HL-60 (cell line): Measurements from ENCODE around the gene TARS1.

Experiments used
- DNase-seq, 2 experiments: peaks; one replicate each; pipeline ENCODE4 v3.0.0-alpha.2; 2010 to 2020; ENCODE audit warnings: low read depth in 1 of 2, low spot score in 1 of 2
- H3K27ac ChIP-seq: fragments of 250-450 bp; sonication (Bioruptor Pico); replicated peaks from 2 replicates; pipeline ENCODE4 v1.5.1; 2020; ENCODE audit warnings: mild to moderate bottlenecking, moderate library complexity
- H3K27me3 ChIP-seq: fragments of 250-450 bp; sonication (Bioruptor Pico); 2 replicates; pipeline ENCODE4 v1.5.1; 2021; ENCODE audit warnings: mild to moderate bottlenecking, moderate library complexity; ENCODE audit not compliant: insufficient read depth, poor library complexity, severe bottlenecking
- H3K4me3 ChIP-seq: replicated peaks from 2 replicates; pipeline ENCODE4 v1.5.1; 2011; ENCODE audit warnings: mild to moderate bottlenecking, control low read depth, low read length; ENCODE audit not compliant: insufficient read depth
- GABPA ChIP-seq: IDR thresholded peaks from 2 replicates; pipeline ENCODE4 v1.6.1; 2012; ENCODE audit warnings: low read depth
- POLR2AphosphoS5 ChIP-seq: IDR thresholded peaks from 2 replicates; pipeline ENCODE4 v1.6.1; 2012; ENCODE audit warnings: low read depth
- SPI1 ChIP-seq: IDR thresholded peaks from 2 replicates; pipeline ENCODE4 v1.6.1; 2012; ENCODE audit warnings: low read depth, mild to moderate bottlenecking, borderline replicate concordance
- TF ChIP-seq, protein P1 (sequence below): IDR thresholded peaks from one replicate; pipeline ENCODE4 v1.5.1; 2011; ENCODE audit warnings: low read length, control low read depth, inconsistent platforms; ENCODE audit not compliant: insufficient read depth
- TF ChIP-seq, protein P2 (sequence below): IDR thresholded peaks from 2 replicates; pipeline ENCODE4 v1.6.1; 2012; ENCODE audit warnings: low read depth; ENCODE audit not compliant: insufficient replicate concordance

The TARS1 gene

DNA sequence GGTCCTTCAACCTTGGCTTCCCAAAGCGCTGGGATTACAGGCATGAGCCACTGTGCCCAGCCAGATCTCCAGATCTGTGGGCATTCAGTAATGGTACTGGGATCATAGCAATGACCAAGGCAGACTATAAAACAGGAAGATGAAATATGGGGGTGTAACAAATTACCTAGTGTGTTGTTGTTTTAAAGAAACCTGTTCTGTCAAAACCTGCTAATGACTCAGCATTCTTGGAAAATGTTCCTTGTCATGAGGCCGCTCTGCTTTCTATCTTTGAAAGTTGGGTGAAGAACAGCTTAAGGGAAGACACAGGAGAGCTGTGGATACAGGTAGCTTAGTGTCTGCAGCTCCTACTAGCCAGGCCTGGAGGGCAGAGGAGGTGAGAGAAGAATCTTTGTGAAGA lies 19.4 kb downstream of the TARS1 start:
- H3K4me3 ChIP-seq = no peak overlapping the region
- TF ChIP-seq, protein P1, sequence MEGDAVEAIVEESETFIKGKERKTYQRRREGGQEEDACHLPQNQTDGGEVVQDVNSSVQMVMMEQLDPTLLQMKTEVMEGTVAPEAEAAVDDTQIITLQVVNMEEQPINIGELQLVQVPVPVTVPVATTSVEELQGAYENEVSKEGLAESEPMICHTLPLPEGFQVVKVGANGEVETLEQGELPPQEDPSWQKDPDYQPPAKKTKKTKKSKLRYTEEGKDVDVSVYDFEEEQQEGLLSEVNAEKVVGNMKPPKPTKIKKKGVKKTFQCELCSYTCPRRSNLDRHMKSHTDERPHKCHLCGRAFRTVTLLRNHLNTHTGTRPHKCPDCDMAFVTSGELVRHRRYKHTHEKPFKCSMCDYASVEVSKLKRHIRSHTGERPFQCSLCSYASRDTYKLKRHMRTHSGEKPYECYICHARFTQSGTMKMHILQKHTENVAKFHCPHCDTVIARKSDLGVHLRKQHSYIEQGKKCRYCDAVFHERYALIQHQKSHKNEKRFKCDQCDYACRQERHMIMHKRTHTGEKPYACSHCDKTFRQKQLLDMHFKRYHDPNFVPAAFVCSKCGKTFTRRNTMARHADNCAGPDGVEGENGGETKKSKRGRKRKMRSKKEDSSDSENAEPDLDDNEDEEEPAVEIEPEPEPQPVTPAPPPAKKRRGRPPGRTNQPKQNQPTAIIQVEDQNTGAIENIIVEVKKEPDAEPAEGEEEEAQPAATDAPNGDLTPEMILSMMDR = no peak
- TF ChIP-seq SPI1 (no peak), GABPA (no peak), POLR2AphosphoS5 (no peak)
- TF ChIP-seq, protein P2, sequence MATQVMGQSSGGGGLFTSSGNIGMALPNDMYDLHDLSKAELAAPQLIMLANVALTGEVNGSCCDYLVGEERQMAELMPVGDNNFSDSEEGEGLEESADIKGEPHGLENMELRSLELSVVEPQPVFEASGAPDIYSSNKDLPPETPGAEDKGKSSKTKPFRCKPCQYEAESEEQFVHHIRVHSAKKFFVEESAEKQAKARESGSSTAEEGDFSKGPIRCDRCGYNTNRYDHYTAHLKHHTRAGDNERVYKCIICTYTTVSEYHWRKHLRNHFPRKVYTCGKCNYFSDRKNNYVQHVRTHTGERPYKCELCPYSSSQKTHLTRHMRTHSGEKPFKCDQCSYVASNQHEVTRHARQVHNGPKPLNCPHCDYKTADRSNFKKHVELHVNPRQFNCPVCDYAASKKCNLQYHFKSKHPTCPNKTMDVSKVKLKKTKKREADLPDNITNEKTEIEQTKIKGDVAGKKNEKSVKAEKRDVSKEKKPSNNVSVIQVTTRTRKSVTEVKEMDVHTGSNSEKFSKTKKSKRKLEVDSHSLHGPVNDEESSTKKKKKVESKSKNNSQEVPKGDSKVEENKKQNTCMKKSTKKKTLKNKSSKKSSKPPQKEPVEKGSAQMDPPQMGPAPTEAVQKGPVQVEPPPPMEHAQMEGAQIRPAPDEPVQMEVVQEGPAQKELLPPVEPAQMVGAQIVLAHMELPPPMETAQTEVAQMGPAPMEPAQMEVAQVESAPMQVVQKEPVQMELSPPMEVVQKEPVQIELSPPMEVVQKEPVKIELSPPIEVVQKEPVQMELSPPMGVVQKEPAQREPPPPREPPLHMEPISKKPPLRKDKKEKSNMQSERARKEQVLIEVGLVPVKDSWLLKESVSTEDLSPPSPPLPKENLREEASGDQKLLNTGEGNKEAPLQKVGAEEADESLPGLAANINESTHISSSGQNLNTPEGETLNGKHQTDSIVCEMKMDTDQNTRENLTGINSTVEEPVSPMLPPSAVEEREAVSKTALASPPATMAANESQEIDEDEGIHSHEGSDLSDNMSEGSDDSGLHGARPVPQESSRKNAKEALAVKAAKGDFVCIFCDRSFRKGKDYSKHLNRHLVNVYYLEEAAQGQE = no peak
- no peak for DNase-seq
- no peaks in the 10 kb centered on the region for H3K27me3 ChIP-seq
- H3K27ac ChIP-seq = no peak overlapping the region

DNA sequence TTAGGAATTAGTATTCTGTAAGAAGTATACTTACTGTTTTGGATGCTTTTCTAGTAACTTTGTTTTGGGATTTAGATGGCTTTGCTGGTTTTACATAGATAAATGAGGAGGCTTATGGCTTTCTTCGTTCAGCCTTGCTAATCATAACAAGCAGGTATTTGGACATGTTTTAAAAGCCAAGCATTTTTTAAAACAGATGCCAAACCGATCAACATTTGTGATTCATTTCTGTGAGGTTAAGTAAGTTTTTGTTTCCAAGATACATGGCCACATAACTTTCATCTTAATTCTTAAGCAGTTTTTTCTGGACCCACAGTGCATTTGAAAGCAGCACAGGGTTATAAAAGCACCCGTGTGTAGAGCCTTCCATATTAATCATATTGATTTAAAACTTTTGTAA lies 21.7 kb downstream of the TARS1 start:
- no peak overlapping the region for H3K27ac ChIP-seq
- TF ChIP-seq GABPA (no peak), POLR2AphosphoS5 (no peak)
- TF ChIP-seq, protein P2 = no peak
- H3K27me3 ChIP-seq = no peaks in the 10 kb centered on the region
- H3K4me3 ChIP-seq = no peak overlapping the region
- DNase-seq = no peak

DNA sequence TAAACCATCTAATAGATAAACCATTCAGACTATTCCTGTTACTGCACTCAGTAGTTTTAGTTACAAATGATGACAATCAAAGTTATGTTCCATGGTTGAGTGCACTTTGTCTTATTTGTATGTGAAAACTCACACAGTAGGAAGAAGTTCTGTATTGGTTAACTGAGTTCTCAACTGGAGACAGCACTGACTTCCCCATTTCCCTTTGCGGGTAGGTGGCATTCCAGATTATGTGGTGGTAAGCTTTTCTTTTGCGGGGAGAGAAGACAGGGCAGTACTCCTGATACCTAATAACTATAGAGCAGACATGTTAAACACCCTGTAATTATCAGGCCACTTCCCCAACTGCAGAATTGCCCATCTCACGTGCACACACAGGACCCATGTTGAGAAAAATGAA lies 24.4 kb downstream of the TARS1 start:
- no peak for DNase-seq
- H3K27ac ChIP-seq = no peak overlapping the region
- TF ChIP-seq, protein P1 = no peak
- TF ChIP-seq SPI1 (peak; percentile 82), POLR2AphosphoS5 (no peak)
- TF ChIP-seq, protein P2 = no peak
- H3K27me3 ChIP-seq = no peaks in the 10 kb centered on the region
- H3K4me3 ChIP-seq = no peak overlapping the region
